IMR-90 (cell line): ENCODE data around the gene RAB23. TPM values are rescaled to one million over a fixed set of nuclear protein-coding genes. Genes with fewer than 3 reads are reported as not detected.
"Not testable (repeated sequence)": the region's sequence is repeated elsewhere in the genome, so short reads cannot be mapped to it uniquely, and the experiment has no call there.

Source experiments
- ATAC-seq: fragments of 200-7000 bp; cut with Tn5 transposase; 2 replicates; pipeline ENCODE4 v1.9.1; 2020; ENCODE audit warnings: low read depth, mild to moderate bottlenecking, moderate library complexity
- BruUV-seq: library from RNA; stranded (reverse); fragments of 400-500 nt; replicated peaks from 2 replicates; lab custom pipeline; 2021; lab: Mats Ljungman, UMichigan
- CTCF ChIA-PET: fragments of 300-600 bp; formaldehyde crosslinking; extraction: SDS; loops from one replicate; lab custom pipeline; 2021; ENCODE audit warnings: antibody characterized with exemption; lab: Yijun Ruan, JAX
- POLR2A ChIA-PET: fragments of 300-600 bp; sonication (Branson Sonifier 250); formaldehyde crosslinking; loops from one replicate; lab custom pipeline; 2022; ENCODE audit warnings: antibody characterized with exemption; ENCODE audit not compliant: unreplicated experiment; lab: Charles Lee
- DNase-seq: peaks from one replicate; pipeline ENCODE4 v3.0.0; 2013
- H2AFZ ChIP-seq: replicated peaks from 2 replicates; pipeline ENCODE3; 2013; ENCODE audit warnings: low read length, mild to moderate bottlenecking; ENCODE audit not compliant: poor library complexity
- H2AK5ac ChIP-seq: 2 replicates; pipeline ENCODE4 v1.6.1; 2013; ENCODE audit warnings: low read depth, low read length, inconsistent platforms
- H2AK9ac ChIP-seq: replicated peaks from 2 replicates; pipeline ENCODE3; 2013; ENCODE audit warnings: mild to moderate bottlenecking, low read depth, low read length, moderate library complexity; ENCODE audit not compliant: poor library complexity
- H2BK120ac ChIP-seq: 2 replicates; pipeline ENCODE4 v1.6.1; 2013; ENCODE audit warnings: low read depth, low read length, inconsistent platforms
- H2BK15ac ChIP-seq: 3 replicates; pipeline ENCODE4 v1.6.1; 2013; ENCODE audit warnings: low read depth, low read length, inconsistent platforms
- H2BK20ac ChIP-seq: 2 replicates; pipeline ENCODE4 v1.6.1; 2013; ENCODE audit warnings: low read depth, mild to moderate bottlenecking, inconsistent platforms, low read length, moderate library complexity
- H2BK5ac ChIP-seq: 2 replicates; pipeline ENCODE4 v1.6.1; 2013; ENCODE audit warnings: mild to moderate bottlenecking, low read depth, low read length, inconsistent platforms; ENCODE audit not compliant: poor library complexity, severe bottlenecking
- H3K14ac ChIP-seq: replicated peaks from 2 replicates; pipeline ENCODE4 v1.6.1; 2013; ENCODE audit warnings: low read depth, low read length, inconsistent platforms
- H3K18ac ChIP-seq: 2 replicates; pipeline ENCODE4 v1.6.1; 2013; ENCODE audit warnings: low read depth, low read length, control low read depth
- H3K23ac ChIP-seq: 2 replicates; pipeline ENCODE4 v1.6.1; 2013; ENCODE audit warnings: low read depth, low read length, inconsistent platforms
- H3K27ac ChIP-seq: 2 replicates; pipeline ENCODE4 v1.5.1; 2013; ENCODE audit warnings: mild to moderate bottlenecking, control low read depth, low read length; ENCODE audit not compliant: insufficient read depth
- H3K27me3 ChIP-seq: 2 replicates; pipeline ENCODE4 v1.6.1; 2013; ENCODE audit warnings: low read length; ENCODE audit not compliant: control insufficient read depth, insufficient read depth
- H3K36me3 ChIP-seq: 2 replicates; pipeline ENCODE4 v1.6.1; 2013; ENCODE audit warnings: low read length, mixed read lengths; ENCODE audit not compliant: control insufficient read depth, insufficient read depth
- H3K4ac ChIP-seq: 2 replicates; pipeline ENCODE4 v1.6.1; 2013; ENCODE audit warnings: low read depth, low read length, inconsistent platforms
- H3K4me1 ChIP-seq: 2 replicates; pipeline ENCODE4 v1.6.1; 2013; ENCODE audit warnings: low read length, mixed read lengths; ENCODE audit not compliant: control insufficient read depth, insufficient read depth
- H3K4me2 ChIP-seq: 2 replicates; pipeline ENCODE4 v1.6.1; 2013; ENCODE audit warnings: low read depth, mild to moderate bottlenecking, control low read depth, low read length, moderate library complexity
- H3K4me3 ChIP-seq: 2 replicates; pipeline ENCODE4 v1.5.1; 2013; ENCODE audit warnings: low read depth, mild to moderate bottlenecking, control low read depth, low read length, moderate library complexity; ENCODE audit not compliant: insufficient read depth
- H3K56ac ChIP-seq: 2 replicates; pipeline ENCODE4 v1.6.1; 2013; ENCODE audit warnings: low read length, inconsistent platforms; ENCODE audit not compliant: insufficient read depth; ENCODE audit errors: extremely low read depth
- H3K79me1 ChIP-seq, 2 experiments: 2 replicates each; pipeline ENCODE4 v1.6.1; 2013; ENCODE audit warnings: low read length in 2 of 2, inconsistent platforms in 1 of 2, low read depth in 1 of 2
- H3K9ac ChIP-seq: 2 replicates; pipeline ENCODE4 v1.6.1; 2013; ENCODE audit warnings: low read depth, low read length, control low read depth
- H3K9me1 ChIP-seq: 2 replicates; pipeline ENCODE4 v1.6.1; 2013; ENCODE audit warnings: low read length, inconsistent platforms; ENCODE audit not compliant: insufficient read depth
- H3K9me3 ChIP-seq: 2 replicates; pipeline ENCODE4 v1.6.1; 2013; ENCODE audit warnings: low read length; ENCODE audit not compliant: control insufficient read depth, insufficient read depth
- H4K20me1 ChIP-seq: 2 replicates; pipeline ENCODE4 v1.6.1; 2013; ENCODE audit warnings: low read length, inconsistent platforms; ENCODE audit not compliant: insufficient read depth
- H4K5ac ChIP-seq: 2 replicates; pipeline ENCODE4 v1.6.1; 2013; ENCODE audit warnings: mild to moderate bottlenecking, low read depth, low read length, control low read depth
- H4K8ac ChIP-seq, 2 experiments: 2 replicates each; pipeline ENCODE4 v1.6.1; 2013; ENCODE audit warnings: low read depth in 2 of 2, low read length in 2 of 2, control low read depth in 1 of 2, inconsistent platforms in 1 of 2
- H4K91ac ChIP-seq: 2 replicates; pipeline ENCODE4 v1.6.1; 2013; ENCODE audit warnings: low read depth, low read length, inconsistent platforms; ENCODE audit not compliant: insufficient read depth
- WGBS, 2 experiments: methylation state at CpG; one replicate each; pipeline versions ENCODE4 v1.1.5 to v1.1.7; 2013; ENCODE audit warnings: missing lambda C conversion rate in 2 of 2; ENCODE audit not compliant: insufficient read length in 1 of 2; ENCODE audit errors: extremely low coverage in 2 of 2; 5-methylcytosine and 5-hydroxymethylcytosine counted together
- dilution Hi-C: fragments of 300-500 bp; cut with HindIII; formaldehyde crosslinking; loops from one replicate; pipeline ENCODE4 v1.14.3; 2018; ENCODE audit warnings: low sequenced_read_pairs; ENCODE audit not compliant: unreplicated experiment
- in situ Hi-C: fragments of 300-500 bp; cut with MboI; formaldehyde crosslinking; loops from 3 replicates; pipeline ENCODE4 v1.14.3; 2019; ENCODE audit warnings: low sequenced_read_pairs, inconsistent platforms, mixed read lengths
- intact Hi-C: fragments of 100-400 bp; cut with micrococcal nuclease; formaldehyde crosslinking; loops from 2 replicates; pipeline ENCODE4 v1.10.0; 2022
- polyA plus RNA-seq, 3 experiments: library from polyadenylated mRNA; depleted of rRNA; stranded (reverse); fragments of >200 nt; gene quantifications; 2 replicates each; pipeline ENCODE4 v1.2.3, GENCODE V29; 2012; ENCODE audit warnings: low replicate concordance in 1 of 3
- total RNA-seq: library from RNA; depleted of rRNA; stranded (reverse); fragments of >200 nt; gene quantifications from 2 replicates; pipeline ENCODE4 v1.2.3, GENCODE V29; 2012

Gene RAB23
- total and polyA plus RNA-seq, 2 of the 4 experiments (the other 2 are of a cell fraction): 10.8 to 13.3 TPM

DNA sequence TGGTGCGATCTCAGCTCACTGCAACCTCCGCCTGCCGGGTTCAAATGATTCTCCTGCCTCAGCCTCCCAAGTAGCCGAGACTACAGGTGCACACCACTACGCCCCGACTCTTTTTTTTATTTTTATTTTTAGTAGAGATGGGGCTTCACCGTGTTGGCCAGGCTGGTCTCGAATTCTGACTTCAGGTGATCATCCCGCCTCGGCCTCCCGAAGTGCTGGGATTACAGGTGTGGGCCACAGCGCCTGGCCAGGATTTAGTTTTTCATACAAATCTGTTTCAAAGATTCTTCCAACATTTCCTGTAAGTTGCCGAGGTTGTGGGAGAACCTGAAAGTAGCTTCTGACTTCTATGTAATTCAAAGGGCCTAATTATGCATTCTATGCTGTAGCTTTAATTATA is 21.4 kb upstream of the RAB23 start:
- dilution Hi-C loops, H2AK9ac ChIP-seq, intact Hi-C loops, H3K9me3 ChIP-seq, BruUV-seq, H2AFZ ChIP-seq, H4K20me1 ChIP-seq, H3K4me2 ChIP-seq, POLR2A ChIA-PET, CTCF ChIA-PET, H3K9me1 ChIP-seq, H3K23ac ChIP-seq, H3K9ac ChIP-seq, DNase-seq, H3K27me3 ChIP-seq, ATAC-seq, H3K56ac ChIP-seq, H3K4me3 ChIP-seq, in situ Hi-C loops, H3K36me3 ChIP-seq: not testable (repeated sequence)
- H4K5ac ChIP-seq: peak overlapping the region; percentile 91
- peaks cover 11% of the 10 kb centered on the region for H3K4me1 ChIP-seq
- H3K79me1 ChIP-seq: 0 out of 4 replicates have a peak, but pooled peaks cover 0 to 10% of the 10 kb centered on the region in 2 experiments
- H3K27ac ChIP-seq: peak overlapping the region; percentile 98; the same call in 1 of the 2 replicates
- WGBS, 2 experiments: 100% methylated on average over 1 of the region's 13 CpGs; no CpG with 5 or more reads in 1 of the 2 experiments
- peak overlapping the region; percentile 100 for H2BK5ac ChIP-seq
- peak overlapping the region; percentile 99 for H2AK5ac ChIP-seq
- H3K4ac ChIP-seq: peak overlapping the region; percentile 94; the same call in 1 of the 2 replicates
- H2BK20ac ChIP-seq: peak overlapping the region; percentile 99
- H2BK120ac ChIP-seq: peak overlapping the region; percentile 98
- peak overlapping the region; percentile 72; the same call in 2 of the 3 replicates for H2BK15ac ChIP-seq
- peak overlapping the region; percentile 44 to 89; a peak in 2 of 4 replicates for H4K8ac ChIP-seq
- peak overlapping the region; percentile 56 for H4K91ac ChIP-seq
- H3K18ac ChIP-seq: peak overlapping the region; percentile 97
- H3K14ac ChIP-seq: peak overlapping the region; percentile 98
